Right ventricle myocardium superior (tissue), 1 donor: ENCODE measurements around the gene POMT2. TPM values are rescaled to one million over a fixed set of nuclear protein-coding genes. Genes with fewer than 3 reads are reported as not detected.
"Not testable (repeated sequence)": the region's sequence is repeated elsewhere in the genome, so short reads cannot be mapped to it uniquely, and the experiment has no call there.

Source experiments
- ATAC-seq: fragments of 200-7000 bp; cut with Tn5 transposase; one replicate; pipeline ENCODE4 v1.9.1; 2020; ENCODE audit warnings: mild to moderate bottlenecking; ENCODE audit not compliant: poor library complexity
- DNase-seq: peaks from one replicate; pipeline ENCODE4 v3.0.0-alpha.2; 2020
- intact Hi-C: fragments of 100-400 bp; cut with DNase I; formaldehyde crosslinking; loops from one replicate; pipeline ENCODE4 v1.11.2; 2022
- total RNA-seq: library from RNA; stranded (reverse); fragmentation: NEBNext Ultra II Directional; extraction: Animal tissue kit (Norgen Biotek cat#: 25700); gene quantifications from one replicate; pipeline ENCODE4 v1.2.1, GENCODE V29; 2021
- donor health status: DM: no; HTN: yes; CAD: no; lungs with severe emphysema.

The POMT2 gene
- total RNA-seq, 1 donor from 2014 or later = 19.7 TPM

DNA sequence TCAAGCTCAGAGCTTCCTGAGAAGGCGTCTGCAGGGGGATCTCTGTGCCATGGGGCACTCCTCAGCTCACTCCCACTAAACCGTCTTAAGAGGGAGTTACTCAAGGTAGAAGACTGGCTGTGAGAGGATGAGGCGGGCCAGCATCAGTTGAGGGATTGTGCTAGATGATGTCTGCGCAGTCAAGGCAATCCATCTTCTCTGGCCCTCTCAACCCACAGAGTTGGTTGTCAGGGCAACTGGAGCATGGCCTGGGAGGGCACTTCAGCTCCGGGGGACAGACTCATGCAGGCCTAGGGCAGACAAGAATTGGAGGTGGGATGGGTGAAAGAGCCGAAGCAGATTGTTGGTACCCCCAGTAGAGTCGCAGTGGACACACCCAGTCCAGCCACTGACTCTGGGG lies 9.2 kb upstream of the POMT2 start:
- intact Hi-C loops = loop anchor here (5.0 kb wide), 1 partner anchor 47 kb away; the partner anchor contains the start of genes SAMD15 and TMED8
- no peak for ATAC-seq
- no peak for DNase-seq

GRCh38 chr14:77327111-77327510 lies 6.4 kb upstream of the POMT2 start:
- intact Hi-C loops = loop anchor here (5.0 kb wide), 1 partner anchor 50 kb away; the partner anchor contains the start of genes SAMD15 and TMED8
- DNase-seq = no peak
- ATAC-seq = no peak

GRCh38 chr14:77325746-77326094 lies 5.0 kb upstream of the POMT2 start:
- no peak for DNase-seq
- intact Hi-C loops = loop anchor here (5.0 kb wide), 1 partner anchor 52 kb away; the partner anchor contains the start of genes SAMD15 and TMED8
- ATAC-seq = no peak

GRCh38 chr14:77324816-77325745 lies 4.4 kb upstream of the POMT2 start:
- DNase-seq (no peak), ATAC-seq (no peak)
- intact Hi-C loops = loop anchor here (5.0 kb wide), 1 partner anchor 52 kb away; the partner anchor contains the start of genes SAMD15 and TMED8

DNA sequence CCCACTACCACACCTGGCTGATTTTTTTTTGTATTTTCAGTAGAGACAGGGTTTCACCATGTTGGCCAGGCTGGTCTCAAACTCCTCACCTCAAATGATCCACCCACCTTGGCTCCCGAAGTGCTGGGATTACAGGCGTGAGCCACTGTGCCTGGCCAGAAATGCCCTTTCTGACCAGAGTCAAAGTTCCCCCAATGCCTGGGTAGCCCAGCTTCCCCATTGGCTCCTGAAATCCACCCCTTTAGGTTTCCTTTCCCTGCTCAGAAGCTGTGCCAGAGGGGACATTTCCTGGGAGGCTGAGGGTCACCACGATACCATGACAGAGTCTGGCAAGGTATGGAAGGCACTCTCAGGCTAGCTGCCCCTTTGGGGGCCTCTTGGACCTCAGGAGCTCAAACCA lies 3.6 kb upstream of the POMT2 start:
- DNase-seq (no peak), ATAC-seq (no peak)
- intact Hi-C loops = no loop called here

DNA sequence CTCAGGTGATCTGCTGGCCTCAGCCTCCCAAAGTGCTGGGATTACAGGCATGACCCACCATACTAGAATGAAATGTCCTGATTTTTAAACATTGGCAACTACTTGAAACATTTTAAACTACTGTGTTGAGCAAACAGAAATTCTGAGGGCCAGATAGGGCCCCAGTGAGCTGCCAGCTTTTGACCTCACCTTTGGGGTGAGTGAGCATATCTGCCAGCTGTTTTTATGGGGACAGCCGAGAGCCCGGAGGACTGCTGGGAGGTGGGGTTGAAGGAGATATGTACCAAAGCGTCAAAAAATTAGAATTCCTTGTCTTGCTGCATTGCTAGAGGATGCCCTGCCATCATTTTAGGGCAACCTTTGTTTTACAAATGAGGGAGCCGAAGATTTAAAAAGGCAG lies 2.9 kb upstream of the POMT2 start:
- no peak for ATAC-seq
- intact Hi-C loops = no loop called here
- DNase-seq = no peak

- no peak for ATAC-seq
- intact Hi-C loops = no loop called here
- DNase-seq = no peak
These were observed 2.3 kb upstream of the POMT2 start for GRCh38 chr14:77322951-77323350.

GRCh38 chr14:77322250-77322902 lies 1.7 kb upstream of the POMT2 start:
- intact Hi-C loops = no loop called here
- ATAC-seq (no peak), DNase-seq (no peak)

- intact Hi-C loops = loop anchor here (10.0 kb wide), 1 partner anchor 445 kb away; no protein-coding TSS in a partner anchor
- ATAC-seq (no peak), DNase-seq (no peak)
These were observed 1.3 kb downstream of the POMT2 start for GRCh38 chr14:77319422-77319821.

DNA sequence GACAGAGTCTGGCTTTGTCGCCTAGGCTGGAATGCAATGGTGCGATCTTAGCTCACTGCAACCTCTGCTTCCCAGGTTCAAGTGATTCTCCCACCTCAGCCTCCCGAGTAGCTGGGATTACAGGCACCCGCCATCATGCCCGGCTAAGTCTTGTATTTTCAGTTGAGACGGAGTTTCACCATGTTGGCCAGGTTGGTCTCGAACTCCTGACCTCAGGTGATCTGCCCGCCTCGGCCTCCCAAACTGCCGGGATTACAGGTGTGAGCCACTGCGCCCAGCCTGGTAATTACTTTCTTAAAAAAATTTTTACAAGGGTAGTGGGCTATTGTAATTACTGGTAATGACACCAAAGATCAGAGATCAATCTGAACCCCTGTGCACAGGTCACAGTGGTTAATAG lies 1.9 kb downstream of the POMT2 start:
- ATAC-seq, DNase-seq: not testable (repeated sequence)
- intact Hi-C loops = loop anchor here (10.0 kb wide), 1 partner anchor 444 kb away; no protein-coding TSS in a partner anchor

- DNase-seq (no peak), ATAC-seq (no peak)
- intact Hi-C loops = loop anchor here (10.0 kb wide), 1 partner anchor 443 kb away; no protein-coding TSS in a partner anchor
These were observed 2.6 kb downstream of the POMT2 start for GRCh38 chr14:77318006-77318553.

DNA sequence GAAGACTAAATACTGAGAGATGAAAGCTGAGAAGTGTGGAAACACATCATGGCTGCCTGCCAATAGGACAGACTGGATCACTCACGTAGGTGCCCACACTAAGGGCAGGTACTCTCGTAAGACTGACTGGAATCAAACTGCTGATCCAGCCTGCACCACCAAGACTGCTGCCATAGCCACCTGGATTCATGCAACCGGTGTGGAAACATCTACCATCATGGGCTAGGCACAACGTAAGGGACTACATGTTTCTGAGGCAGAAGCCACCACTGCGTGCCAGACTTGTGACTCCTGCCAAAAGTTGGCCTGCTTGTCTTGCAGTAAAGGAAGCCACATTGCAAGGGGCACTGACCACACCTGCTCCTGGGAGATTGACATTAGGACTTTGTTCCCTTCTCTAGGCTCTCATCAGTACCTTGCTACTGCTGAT lies 3.8 kb downstream of the POMT2 start:
- ATAC-seq (no peak), DNase-seq (no peak)
- intact Hi-C loops = loop anchor here (10.0 kb wide), 1 partner anchor 442 kb away; no protein-coding TSS in a partner anchor

GRCh38 chr14:77316195-77316505 lies 4.5 kb downstream of the POMT2 start:
- intact Hi-C loops = loop anchor here (10.0 kb wide), 1 partner anchor 441 kb away; no protein-coding TSS in a partner anchor
- no peak for DNase-seq
- no peak for ATAC-seq

DNA sequence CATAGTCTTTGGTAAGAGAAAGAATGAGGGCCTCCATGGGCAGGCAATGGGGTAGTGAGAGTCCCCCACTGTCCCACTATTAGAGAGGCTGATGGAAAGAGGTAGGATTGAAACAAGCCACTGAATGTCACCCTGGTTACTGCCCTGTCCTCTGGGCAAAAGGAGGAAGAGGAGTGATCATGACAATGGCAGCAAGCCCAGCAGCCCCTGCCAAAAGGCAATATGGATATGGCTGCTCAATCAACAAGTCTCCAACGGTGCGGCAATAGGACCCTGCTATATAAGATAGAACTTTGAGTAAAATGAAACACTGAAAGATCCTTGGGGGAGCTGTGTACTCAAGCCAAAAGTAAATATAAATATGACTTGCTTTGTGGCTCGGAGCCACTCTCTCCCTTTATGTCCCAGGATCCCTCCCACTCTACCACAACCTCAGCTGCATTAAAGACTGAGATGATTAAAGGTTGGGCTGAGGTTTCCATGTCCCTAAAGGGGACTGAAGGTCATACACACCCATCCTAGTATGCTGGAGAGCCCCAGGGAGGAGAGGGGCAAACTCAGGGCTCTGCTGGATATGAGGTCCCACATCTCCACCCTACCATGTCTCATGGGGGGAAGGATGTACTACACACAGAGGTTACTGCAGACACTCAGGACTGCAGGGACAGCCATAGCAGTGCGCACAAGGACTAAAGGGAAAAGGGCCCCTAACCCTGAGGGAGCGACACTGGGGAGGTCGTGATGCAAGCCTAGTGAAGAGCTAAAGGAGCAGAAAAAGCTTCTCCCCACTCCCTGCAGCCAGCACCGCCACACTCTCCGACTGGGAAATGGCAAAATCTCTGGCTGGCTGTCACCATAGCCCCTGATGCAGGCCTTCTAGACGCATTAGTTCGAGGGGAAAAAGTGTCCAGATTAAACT lies 5.9 kb downstream of the POMT2 start:
- DNase-seq (no peak), ATAC-seq (no peak)
- intact Hi-C loops = loop anchor here (2.0 to 10.0 kb wide), 2 partner anchors 160 to 440 kb away; no protein-coding TSS in a partner anchor

- intact Hi-C loops = loop anchor here (2.0 to 10.0 kb wide), 2 partner anchors 159 to 439 kb away; no protein-coding TSS in a partner anchor
- DNase-seq (no peak), ATAC-seq (no peak)
These were observed 6.6 kb downstream of the POMT2 start for GRCh38 chr14:77314043-77314442.

DNA sequence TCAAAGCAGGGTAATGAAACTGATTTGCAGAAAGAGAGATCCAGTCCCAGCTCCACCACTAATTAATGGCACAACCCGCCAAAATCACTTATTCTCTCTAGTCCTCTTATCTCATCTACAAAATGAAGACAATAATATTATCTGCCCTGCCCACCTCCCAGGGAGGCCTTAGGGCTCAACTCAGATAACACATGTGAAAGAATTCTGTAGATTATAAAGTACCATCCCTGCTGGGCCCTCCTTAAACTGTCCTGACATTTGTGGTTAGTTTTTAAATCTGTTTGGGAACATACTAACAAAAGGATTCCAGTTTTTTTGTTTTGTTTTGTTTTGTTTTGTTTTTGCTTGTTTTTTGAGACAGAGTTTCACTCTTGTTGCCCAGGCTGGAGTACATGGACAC lies 7.3 kb downstream of the POMT2 start:
- intact Hi-C loops = loop anchor here (10.0 kb wide), 1 partner anchor 439 kb away; no protein-coding TSS in a partner anchor
- ATAC-seq (no peak), DNase-seq (no peak)

GRCh38 chr14:77311217-77311616 lies 9.5 kb downstream of the POMT2 start:
- intact Hi-C loops = loop anchor here (10.0 kb wide), 1 partner anchor 436 kb away; no protein-coding TSS in a partner anchor
- ATAC-seq = no peak
- DNase-seq = no peak

GRCh38 chr14:77310026-77310425 lies 10.7 kb downstream of the POMT2 start:
- ATAC-seq (no peak), DNase-seq (no peak)
- intact Hi-C loops = loop anchor here (10.0 kb wide), 1 partner anchor 435 kb away; no protein-coding TSS in a partner anchor
